NCI-H187 (cell line): Measurements from ENCODE around the gene TRMT44.

ENCODE experiments used
- DNase-seq, 2 experiments: peaks; one replicate each; lab custom pipeline; 2025; lab: John Stamatoyannopoulos, UW

TRMT44 gene

GRCh38 chr4:8435656-8436121, 4.9 kb upstream of the TRMT44 start:
- no peak for DNase-seq

DNA sequence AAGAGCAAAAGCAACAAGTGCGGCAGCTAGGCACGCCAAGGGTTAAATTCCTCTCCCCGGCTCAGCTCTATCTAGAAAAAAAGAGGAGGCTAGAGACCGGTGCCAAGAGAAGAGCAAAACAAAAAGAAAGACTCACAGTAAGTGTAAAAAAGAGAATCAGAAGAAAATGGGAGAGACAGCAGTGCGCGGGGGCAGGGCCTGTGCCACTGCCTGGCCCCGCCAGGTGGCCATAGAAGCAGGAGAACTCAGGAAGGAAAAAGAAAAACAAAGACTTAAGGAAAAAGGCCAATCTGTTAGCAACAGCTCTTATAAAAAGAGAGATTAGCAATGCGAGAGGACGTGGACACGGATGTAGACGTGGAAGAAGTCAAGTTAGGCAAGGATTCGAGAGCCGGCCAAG, 3.3 kb upstream of the TRMT44 start:
- no peak for DNase-seq

GRCh38 chr4:8438743-8439142, 1.8 kb upstream of the TRMT44 start:
- no peak for DNase-seq

DNA sequence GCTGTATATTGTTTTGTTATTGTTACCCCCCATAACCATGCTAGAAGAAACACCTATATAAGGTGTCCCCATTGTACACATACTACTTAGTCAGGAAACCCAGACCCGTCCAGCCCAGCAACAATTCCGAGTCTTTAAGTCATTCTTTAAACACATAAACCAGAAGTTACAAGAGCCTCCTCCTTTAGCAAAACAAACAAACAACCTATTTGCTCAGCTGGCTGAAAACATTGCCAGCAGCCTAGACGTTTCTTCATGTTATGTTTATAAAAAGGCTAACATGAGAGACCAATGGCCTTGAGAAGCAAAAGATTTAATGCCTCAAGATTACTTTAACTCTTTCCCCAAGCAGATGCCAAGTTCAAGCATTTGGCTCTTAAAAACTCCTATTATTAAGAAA, 1.4 kb upstream of the TRMT44 start:
- no peak for DNase-seq

DNA sequence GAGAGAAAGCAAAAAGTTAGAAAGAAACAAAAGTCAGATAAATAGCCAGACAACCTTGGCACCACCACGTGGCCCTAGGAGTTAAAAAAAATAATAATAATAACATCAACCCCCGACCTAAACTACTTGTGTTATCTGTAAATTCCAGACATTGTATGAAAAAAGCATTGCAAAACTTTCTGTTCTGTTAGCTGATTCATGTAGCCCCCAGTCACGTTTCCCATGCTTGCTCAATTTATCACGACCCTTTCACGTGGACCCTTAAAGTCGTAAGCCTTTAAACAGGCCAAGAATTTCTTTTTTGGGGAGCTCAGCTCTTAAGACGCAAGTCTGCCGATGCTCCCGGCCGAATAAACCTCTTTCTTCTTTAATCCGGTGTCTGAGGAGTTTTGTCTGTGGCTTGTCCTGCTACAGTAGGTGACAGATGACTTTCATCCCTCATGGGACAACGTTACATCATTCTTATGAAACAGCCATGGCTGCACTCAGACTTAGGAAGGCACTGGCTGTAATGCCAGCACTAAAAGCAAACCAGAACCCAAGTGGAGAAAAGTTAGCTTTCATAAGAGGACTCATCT, 574 bp upstream of the TRMT44 start:
- no peak for DNase-seq

DNA sequence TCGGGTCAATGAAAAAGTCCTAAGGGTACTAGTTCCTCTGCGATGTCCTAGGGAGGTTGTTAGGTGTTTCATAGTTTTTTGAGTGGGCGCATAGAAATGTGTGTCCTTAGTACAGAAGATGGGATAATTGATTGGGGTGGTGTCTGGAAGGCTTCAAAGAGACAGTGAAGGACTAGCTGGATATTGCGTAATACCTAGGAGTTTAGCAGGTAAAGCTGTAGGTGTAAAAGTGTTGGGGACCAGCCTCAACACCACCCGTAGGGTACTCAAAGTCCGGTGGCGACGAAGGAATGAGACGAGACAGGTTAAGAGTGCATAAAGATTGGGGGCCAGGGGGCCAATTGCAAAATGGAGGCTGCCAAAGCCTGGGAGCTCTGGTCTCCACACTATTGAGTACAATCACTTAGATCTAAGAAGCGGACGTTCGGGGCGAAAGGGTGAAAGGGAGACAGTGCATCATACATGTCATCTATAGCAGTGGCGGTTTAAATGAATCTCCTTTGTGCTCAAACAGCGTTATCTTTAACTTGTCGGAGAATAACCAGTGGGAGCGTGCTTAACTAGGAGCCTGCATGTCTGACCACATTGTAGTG, 1.0 kb downstream of the TRMT44 start:
- DNase-seq: no peak

- no peak for DNase-seq
These were observed 2.2 kb downstream of the TRMT44 start for GRCh38 chr4:8442596-8443358.

DNA sequence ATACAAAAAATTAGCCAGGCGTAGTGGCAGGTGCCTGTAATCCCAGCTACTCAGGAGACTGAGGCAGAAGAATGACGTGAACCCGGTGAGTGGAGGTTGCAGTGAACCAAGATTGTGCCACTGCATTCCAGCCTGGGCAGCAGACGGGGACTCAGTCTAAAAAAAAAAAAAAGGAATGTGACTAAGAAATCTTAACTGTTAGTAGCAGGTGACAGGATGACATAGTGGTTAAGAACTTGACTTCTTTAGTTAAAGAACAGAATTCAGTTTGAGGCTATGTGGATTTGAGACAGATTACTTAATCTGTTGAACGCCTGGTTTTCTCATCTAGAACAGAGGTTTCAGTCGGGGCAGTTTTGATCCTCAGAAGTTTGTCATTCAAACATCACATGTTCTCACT, 3.2 kb downstream of the TRMT44 start:
- DNase-seq: no peak

- DNase-seq: no peak
These were observed 5.5 kb downstream of the TRMT44 start for GRCh38 chr4:8446122-8446521.

DNA sequence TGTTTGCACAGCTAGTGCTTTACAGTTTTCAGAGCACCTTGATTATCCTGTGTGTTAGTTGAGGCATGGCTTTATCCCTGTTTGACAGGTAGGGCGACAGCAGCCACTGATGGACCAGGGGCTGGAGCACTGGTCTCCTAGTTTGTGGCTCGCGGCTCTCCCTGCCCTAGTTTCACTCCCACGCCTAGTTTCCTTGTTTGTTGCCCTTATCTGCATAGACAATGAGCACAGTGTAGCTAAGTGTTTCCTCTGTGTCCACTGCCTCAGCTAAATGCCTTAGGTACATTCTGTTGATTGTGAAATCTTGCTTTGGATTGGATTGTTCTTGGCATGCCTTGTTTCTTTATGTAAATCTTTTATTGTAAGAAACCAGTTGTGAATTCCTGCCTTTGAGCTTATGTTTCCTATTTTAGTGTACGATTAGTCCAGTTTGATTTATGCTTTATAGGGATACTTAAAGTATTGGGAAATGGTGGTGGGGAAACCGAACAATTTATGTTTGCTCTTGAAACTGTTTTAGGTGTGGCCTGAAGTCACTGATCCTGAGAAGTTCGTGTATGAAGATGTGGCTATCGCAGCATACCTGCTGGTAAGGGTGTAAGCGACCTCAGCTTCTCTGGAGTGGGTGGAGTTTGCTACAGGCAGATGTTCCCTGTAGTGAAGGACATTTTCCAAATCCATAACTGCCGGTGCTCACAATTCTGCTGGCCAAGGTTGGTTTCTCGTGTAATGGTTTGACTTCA, 11.0 kb downstream of the TRMT44 start:
- DNase-seq: no peak

GRCh38 chr4:8453957-8454356, 13.4 kb downstream of the TRMT44 start:
- DNase-seq: no peak

DNA sequence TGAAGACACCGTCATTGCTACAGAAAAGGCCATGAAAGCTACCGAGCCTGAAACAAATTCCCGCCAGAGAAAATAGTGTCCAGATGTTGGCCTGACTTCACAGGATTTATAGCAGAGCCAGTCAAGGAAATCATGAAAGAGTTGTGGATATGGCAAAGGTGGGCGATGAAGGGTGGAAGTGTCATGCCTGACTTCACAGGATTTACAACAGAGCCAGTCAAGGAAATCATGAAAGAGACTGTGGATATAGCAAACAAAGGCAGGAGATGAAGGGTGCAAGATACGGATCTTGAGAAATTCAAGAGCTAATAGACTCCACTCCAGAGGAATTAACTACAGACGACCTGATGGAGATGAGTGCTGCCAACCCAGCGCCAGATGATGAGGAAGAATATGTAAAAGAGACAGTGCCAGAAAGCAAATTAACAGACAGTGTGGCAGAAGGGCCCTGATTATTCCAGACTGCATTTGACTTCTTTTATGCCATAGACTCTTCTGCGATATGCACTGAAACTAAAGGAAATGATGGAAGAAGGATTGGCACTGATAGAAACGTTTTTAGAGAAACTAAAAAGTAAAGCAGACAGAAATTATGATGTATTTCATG, 17.2 kb downstream of the TRMT44 start:
- DNase-seq: no peak

DNA sequence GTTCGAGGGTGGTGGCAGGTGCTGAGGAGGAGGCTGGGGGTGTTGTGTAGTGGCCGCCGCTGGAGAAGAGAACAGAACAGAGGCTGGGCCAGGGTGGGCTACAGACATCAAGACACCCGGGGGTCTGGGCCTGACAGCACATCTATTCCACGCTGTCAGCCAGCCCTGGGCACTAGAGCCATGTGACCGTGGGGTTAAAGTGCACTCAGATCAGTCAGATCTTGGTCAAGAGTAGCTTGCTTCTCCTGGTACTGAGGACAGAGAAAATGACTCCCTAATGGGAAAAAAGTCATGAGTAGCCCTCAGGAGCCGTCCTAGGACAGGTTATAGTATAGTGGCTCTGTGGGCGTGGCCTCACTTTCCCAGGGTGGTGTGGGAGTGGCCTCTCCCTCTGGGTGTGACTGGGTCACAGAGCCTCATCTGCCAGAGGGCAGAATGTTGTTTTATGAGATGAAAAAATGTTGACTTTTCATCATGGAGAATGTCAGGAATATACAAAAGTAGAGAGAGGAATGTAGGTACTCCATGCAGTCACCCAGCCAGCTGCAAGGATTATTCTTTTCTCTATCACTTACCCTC, 19.4 kb downstream of the TRMT44 start:
- no peak for DNase-seq

GRCh38 chr4:8461086-8461485, 20.5 kb downstream of the TRMT44 start:
- DNase-seq: no peak

- no peak for DNase-seq
These were observed 21.0 kb downstream of the TRMT44 start for GRCh38 chr4:8461616-8462015.

GRCh38 chr4:8463811-8464210, 23.2 kb downstream of the TRMT44 start:
- no peak for DNase-seq

- no peak for DNase-seq
These were observed 23.8 kb downstream of the TRMT44 start for GRCh38 chr4:8464381-8464780.

DNA sequence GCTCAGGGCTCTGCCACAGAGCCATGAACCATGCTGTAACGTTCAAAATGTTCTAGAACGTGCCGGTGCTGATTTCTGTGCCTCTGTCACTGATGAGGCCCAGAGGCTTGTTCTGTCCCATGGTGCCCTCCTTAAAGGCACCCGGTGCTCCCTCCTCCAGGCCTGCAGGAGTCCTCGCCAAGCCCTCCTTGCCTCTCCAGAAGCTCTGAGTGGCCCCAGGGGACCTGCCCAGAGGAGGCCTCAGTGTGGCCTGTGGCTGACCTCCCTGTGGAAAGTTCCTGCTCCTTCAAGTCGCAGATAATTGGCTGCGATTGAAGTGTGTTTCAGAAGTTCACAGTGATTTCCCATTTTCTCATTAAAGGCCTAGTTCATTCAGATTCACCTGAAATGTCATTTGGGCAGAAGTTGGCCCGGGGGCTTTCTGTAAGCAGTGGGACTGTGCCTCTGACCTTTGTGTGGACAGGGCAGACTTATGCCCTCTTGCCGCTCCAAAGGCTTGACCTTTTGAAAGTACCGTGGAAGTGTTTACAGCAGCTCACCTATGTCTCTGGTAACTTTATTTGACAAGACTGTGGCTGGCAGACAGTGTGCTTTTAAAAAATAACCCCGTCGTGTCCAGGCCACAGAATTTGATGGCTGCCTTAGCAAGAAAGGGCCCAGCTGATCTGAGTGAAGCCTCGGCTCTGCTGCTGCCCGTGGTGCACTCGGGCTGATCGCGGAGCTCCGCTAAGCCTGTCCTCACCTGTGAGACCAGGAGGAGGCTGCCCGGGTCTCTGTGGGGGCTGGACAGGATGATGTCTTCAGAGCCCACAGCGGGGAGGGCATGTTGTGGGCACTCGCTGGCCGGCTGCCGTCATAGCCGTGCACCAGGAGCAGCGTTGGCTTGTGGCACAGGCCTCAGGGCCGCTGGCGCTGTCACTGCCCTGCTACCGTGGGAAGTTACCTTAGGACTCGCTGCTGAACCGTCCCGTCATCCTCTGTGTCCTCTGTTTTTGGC, 25.3 kb downstream of the TRMT44 start:
- DNase-seq: no peak

DNA sequence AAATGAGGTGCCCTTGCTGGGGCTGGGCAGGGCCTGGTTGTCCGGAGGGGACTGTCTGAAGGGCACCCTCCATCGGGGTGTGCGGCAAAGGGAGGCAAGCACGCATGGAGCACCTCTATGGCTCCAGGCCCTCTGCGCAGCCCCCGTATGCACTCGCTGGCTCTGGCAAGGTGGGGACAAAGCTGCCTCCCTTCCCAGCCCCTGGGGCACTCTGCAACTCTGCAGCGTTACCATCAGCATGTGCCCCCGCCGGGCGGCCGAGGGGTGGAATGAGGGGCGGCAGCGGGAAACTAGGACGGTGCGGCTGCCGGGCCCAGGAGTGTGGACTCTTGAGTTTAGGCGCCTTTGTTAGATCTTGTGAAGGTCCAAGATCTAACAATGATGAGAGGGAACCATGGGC, 26.4 kb downstream of the TRMT44 start:
- no peak for DNase-seq

DNA sequence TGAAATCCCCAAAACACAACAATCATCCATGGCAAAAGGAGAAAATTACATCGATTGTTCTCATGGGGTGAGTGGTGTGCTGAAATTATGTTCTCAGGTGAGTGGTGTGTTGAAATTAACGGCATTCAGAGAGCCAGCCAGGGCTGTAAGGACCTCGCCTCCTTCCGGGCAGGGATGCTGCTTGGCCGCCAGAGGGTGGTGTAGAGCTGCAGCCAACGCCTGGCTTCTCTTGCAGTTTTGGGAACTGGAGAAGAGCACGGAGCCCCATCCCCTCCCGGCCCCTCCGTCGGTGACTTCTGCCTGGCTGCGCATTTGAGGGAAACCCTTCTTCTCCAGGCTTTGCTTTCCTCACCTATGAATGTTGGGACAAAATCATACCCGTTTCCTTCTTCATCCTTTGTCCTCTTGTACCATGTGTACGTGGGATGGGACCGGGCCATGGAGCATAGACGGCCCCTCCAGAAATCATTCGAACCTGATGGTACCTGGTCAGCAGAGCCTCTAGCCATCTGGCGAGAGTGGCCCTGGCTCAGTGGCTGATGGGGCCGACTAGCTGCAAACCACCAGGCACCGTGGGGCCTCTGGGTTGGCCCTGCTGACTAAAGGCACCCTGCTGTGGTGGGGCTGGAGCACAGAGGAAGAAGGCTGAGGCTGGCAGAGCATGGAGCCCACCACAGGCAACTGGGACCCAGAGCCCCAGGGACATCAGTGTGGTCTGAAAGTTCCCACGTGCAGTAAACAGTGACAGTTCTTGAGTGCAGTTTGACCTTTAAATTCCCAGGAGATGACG, 28.4 kb downstream of the TRMT44 start:
- no peak for DNase-seq
